Measurements from ENCODE around the gene SLC30A2.

Gene SLC30A2

GRCh38 chr1:26082020-26082350, 36.1 kb upstream of the SLC30A2 start:
- no peak for DNase-seq (ENCODE audit: low read depth in 1 of 2, low spot score in 1 of 2)
- no peak for TF ChIP-seq CTCF (IDR thresholded peaks at IDR 0.05; ENCODE audit: insufficient read depth, low read length)
- no peak for TF ChIP-seq SPI1 (IDR thresholded peaks at IDR 0.05; ENCODE audit: borderline replicate concordance, low read depth)
- no peak for TF ChIP-seq POLR2AphosphoS5 (IDR thresholded peaks at IDR 0.05; ENCODE audit: low read depth)
- TF ChIP-seq GABPA (IDR thresholded peaks at IDR 0.05; ENCODE audit: low read depth): no peak
- TF ChIP-seq, protein P1, sequence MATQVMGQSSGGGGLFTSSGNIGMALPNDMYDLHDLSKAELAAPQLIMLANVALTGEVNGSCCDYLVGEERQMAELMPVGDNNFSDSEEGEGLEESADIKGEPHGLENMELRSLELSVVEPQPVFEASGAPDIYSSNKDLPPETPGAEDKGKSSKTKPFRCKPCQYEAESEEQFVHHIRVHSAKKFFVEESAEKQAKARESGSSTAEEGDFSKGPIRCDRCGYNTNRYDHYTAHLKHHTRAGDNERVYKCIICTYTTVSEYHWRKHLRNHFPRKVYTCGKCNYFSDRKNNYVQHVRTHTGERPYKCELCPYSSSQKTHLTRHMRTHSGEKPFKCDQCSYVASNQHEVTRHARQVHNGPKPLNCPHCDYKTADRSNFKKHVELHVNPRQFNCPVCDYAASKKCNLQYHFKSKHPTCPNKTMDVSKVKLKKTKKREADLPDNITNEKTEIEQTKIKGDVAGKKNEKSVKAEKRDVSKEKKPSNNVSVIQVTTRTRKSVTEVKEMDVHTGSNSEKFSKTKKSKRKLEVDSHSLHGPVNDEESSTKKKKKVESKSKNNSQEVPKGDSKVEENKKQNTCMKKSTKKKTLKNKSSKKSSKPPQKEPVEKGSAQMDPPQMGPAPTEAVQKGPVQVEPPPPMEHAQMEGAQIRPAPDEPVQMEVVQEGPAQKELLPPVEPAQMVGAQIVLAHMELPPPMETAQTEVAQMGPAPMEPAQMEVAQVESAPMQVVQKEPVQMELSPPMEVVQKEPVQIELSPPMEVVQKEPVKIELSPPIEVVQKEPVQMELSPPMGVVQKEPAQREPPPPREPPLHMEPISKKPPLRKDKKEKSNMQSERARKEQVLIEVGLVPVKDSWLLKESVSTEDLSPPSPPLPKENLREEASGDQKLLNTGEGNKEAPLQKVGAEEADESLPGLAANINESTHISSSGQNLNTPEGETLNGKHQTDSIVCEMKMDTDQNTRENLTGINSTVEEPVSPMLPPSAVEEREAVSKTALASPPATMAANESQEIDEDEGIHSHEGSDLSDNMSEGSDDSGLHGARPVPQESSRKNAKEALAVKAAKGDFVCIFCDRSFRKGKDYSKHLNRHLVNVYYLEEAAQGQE (IDR thresholded peaks at IDR 0.05; ENCODE audit: insufficient replicate concordance, low read depth): no peak
- no peak overlapping the region for H3K4me3 ChIP-seq (replicated peaks; ENCODE audit: insufficient read depth, low read length)
- H3K27ac ChIP-seq (replicated peaks): no peak overlapping the region
- peaks cover 3% of the 10 kb centered on the region for H3K27me3 ChIP-seq (ENCODE audit: insufficient read depth, poor library complexity, severe bottlenecking)

GRCh38 chr1:26081267-26082019, 35.5 kb upstream of the SLC30A2 start:
- no peak overlapping the region for H3K27ac ChIP-seq (replicated peaks)
- TF ChIP-seq SPI1 (IDR thresholded peaks at IDR 0.05; ENCODE audit: borderline replicate concordance, low read depth) (no peak), GABPA (IDR thresholded peaks at IDR 0.05; ENCODE audit: low read depth) (no peak), POLR2AphosphoS5 (IDR thresholded peaks at IDR 0.05; ENCODE audit: low read depth) (no peak), CTCF (IDR thresholded peaks at IDR 0.05; ENCODE audit: insufficient read depth, low read length) (no peak)
- TF ChIP-seq, protein P1 (IDR thresholded peaks at IDR 0.05; ENCODE audit: insufficient replicate concordance, low read depth): no peak
- no peak for DNase-seq (ENCODE audit: low read depth in 1 of 2, low spot score in 1 of 2)

DNA sequence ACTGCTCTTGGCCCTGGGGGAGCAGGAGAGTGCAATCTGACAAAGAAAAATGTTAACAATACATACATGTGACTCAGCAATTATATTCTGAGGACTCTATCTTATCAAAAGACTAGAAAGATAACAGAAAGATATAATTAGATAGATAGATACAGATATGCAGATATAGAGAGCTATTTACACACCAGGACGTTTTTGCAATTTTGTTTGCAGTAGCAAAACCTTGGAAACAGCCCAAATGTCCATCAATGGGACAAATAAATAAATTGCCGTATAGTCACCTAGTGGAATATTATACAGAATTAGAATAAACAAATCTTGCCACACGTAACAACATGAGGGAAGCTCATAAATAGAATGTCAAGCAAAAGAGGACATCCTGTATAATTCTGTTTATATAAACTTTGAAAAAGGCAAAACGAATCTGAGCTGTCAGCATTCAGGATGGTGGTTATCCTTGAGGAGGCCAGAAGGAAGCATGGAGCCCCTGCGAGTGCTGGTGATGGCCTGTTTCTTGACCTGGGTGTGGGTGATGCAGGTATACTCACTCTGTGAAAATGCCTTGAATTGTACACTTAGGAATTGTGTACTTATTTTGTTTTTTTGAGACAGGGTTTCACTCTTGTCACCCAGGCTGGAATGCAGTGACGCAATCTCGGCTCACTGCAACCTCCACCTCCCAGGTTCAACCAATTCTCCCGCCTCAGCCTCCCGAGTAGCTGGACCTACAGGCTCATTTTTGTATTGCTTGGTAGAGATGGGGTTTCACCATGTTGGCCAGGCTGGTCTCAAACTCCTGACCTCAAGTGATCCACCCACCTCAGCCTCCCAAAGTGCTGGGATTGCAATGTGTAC, 34.3 kb upstream of the SLC30A2 start:
- H3K27ac ChIP-seq (replicated peaks): no peak overlapping the region
- peaks cover 3% of the 10 kb centered on the region for H3K27me3 ChIP-seq (ENCODE audit: insufficient read depth, poor library complexity, severe bottlenecking)
- no peak for TF ChIP-seq CTCF (IDR thresholded peaks at IDR 0.05; ENCODE audit: insufficient read depth, low read length)
- no peak for TF ChIP-seq GABPA (IDR thresholded peaks at IDR 0.05; ENCODE audit: low read depth)
- TF ChIP-seq SPI1 (IDR thresholded peaks at IDR 0.05; ENCODE audit: borderline replicate concordance, low read depth): no peak
- TF ChIP-seq, protein P1 (IDR thresholded peaks at IDR 0.05; ENCODE audit: insufficient replicate concordance, low read depth): no peak
- no peak for TF ChIP-seq POLR2AphosphoS5 (IDR thresholded peaks at IDR 0.05; ENCODE audit: low read depth)
- no peak for DNase-seq (ENCODE audit: low read depth in 1 of 2, low spot score in 1 of 2)
- H3K4me3 ChIP-seq (replicated peaks; ENCODE audit: insufficient read depth, low read length): no peak overlapping the region

More at GRCh38 chr1:26081267-26082019, 35.5 kb upstream of the SLC30A2 start:
- Histone ChIP-seq H3K4me3 (replicated peaks; ENCODE audit: insufficient read depth, low read length) (no peak overlapping the region), H3K27me3 (ENCODE audit: insufficient read depth, poor library complexity, severe bottlenecking) (peaks cover 3% of the 10 kb centered on the region)

Measured in HL-60 (cell line).